Central memory CD8-positive, alpha-beta T cell (primary cell): ENCODE data around the gene CSH2.
"Not testable (repeated sequence)": the region's sequence is repeated elsewhere in the genome, so short reads cannot be mapped to it uniquely, and the experiment has no call there.

Experiments
- ATAC-seq: fragments of 150-1000 bp; cut with Tn5 transposase; replicated peaks from 2 replicates; pipeline ENCODE4 v1.10.0; 2022; ENCODE audit warnings: mild to moderate bottlenecking, moderate FRiP score, moderate number of reproducible peaks; ENCODE audit not compliant: poor library complexity, severe bottlenecking; ENCODE audit errors: extremely low read depth
- DNase-seq, 2 donors: peaks; one replicate each; pipeline ENCODE4 v3.0.0; 2021; ENCODE audit warnings: low spot score in 2 of 2
- H3K27ac Mint-ChIP-seq: one replicate; pipeline ENCODE4 v1.8.0; 2022; ENCODE audit warnings: low read depth, mild to moderate bottlenecking, moderate library complexity, mixed read lengths
- H3K27me3 Mint-ChIP-seq: one replicate; pipeline ENCODE4 v1.8.0; 2022; ENCODE audit warnings: mixed read lengths
- H3K36me3 Mint-ChIP-seq: one replicate; pipeline ENCODE4 v1.8.0; 2022; ENCODE audit warnings: mild to moderate bottlenecking, moderate library complexity, mixed read lengths; ENCODE audit not compliant: insufficient read depth
- H3K4me1 Mint-ChIP-seq: one replicate; pipeline ENCODE4 v1.8.0; 2022; ENCODE audit warnings: mixed read lengths
- H3K4me3 Mint-ChIP-seq: one replicate; pipeline ENCODE4 v1.8.0; 2022; ENCODE audit warnings: mild to moderate bottlenecking, moderate library complexity, mixed read lengths
- H3K9me3 Mint-ChIP-seq: one replicate; pipeline ENCODE4 v1.8.0; 2022; ENCODE audit warnings: mixed read lengths

CSH2 gene

DNA sequence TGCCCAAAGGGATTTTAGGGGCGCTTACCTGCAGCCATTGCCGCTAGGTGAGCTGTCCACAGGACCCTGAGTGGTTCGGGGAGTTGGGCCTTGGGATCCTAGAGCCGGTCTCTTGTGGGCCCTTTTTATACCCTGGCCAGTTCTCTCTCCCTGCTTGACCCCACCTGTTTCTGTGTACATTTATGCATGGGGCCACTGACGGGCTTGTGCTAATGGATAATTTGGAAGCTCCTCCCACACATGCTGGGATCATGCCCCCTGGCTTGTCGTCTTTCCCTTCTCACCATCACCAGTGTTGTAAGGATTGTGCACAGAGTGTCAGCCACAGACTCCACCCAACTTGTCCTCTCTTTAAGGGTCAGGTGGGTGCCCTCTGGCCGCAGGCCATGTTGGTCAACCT lies at the start of gene CSH2:
Gene CSH2, minus strand, starts transcription at position 101 of the 400 bp plus-strand sequence. Its CDS starts 63 bp downstream, at position 38.
- not testable (repeated sequence) for ATAC-seq, DNase-seq, H3K4me1 Mint-ChIP-seq, H3K27ac Mint-ChIP-seq, H3K27me3 Mint-ChIP-seq, H3K4me3 Mint-ChIP-seq, H3K36me3 Mint-ChIP-seq, H3K9me3 Mint-ChIP-seq

DNA sequence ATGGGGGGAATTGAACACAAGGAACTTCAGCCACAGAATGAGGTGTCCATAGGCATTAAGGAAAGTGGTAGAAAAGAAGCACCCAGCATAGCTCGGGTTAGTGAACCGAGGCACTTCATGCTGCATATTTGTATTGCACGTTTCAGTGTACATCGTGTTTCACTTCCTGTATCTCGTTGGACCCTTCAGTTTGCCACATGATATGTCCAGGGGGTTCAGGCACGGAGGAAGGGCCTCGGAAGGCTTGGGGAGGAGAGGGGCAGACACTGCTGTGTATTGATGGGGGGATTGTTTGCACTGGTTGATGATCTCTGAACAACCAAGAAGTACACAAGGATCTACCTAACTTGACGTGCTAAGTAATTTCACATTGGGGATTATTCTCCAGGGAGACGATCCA lies 48.9 kb upstream of the CSH2 start:
- not testable (repeated sequence) for H3K9me3 Mint-ChIP-seq, ATAC-seq, DNase-seq, H3K4me3 Mint-ChIP-seq, H3K27ac Mint-ChIP-seq, H3K4me1 Mint-ChIP-seq, H3K36me3 Mint-ChIP-seq
- peaks cover 11% of the 10 kb centered on the region for H3K27me3 Mint-ChIP-seq

DNA sequence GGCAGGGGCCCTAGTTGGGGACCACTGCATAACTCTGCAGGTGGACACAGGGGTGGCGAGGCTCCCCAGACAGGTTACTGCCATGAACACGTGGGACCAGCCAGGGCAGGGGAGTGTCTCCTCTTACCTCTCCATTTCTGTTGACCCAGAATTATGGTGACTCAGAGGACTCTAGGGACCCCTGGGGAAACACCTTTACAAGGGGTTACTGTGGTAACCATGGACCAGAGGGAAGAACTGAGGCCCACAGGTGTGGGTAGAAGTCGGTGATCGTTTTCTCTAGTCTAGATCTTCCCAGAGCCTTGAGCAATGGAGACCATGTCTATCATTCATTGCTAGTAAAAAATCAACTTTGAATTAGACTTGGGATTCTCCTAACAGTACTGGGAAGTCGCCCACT lies 47.3 kb upstream of the CSH2 start:
- not testable (repeated sequence) for DNase-seq, H3K36me3 Mint-ChIP-seq, H3K27ac Mint-ChIP-seq, H3K9me3 Mint-ChIP-seq, H3K4me1 Mint-ChIP-seq, ATAC-seq, H3K4me3 Mint-ChIP-seq
- peaks cover 11% of the 10 kb centered on the region for H3K27me3 Mint-ChIP-seq

DNA sequence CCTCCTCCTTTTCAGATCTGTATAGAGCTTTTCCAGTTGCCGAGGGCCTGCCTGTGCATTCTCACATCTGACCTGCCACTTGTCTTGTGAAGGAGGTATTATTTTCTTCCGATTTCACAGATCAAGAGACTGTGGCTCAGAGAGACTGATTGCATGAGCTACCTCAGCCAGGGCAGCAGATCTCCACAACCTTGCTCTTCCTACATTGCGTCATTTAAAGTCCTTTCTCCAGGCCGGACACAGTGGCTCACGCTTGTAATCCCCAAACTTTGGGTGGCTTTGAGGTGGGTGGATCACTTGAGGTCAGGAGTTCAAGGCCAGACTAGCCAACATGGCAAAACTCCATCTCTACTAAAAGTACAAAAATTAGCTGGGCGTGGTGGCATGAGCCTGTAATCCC lies 46.6 kb upstream of the CSH2 start:
- H3K9me3 Mint-ChIP-seq, DNase-seq, ATAC-seq, H3K4me1 Mint-ChIP-seq, H3K36me3 Mint-ChIP-seq, H3K27ac Mint-ChIP-seq, H3K4me3 Mint-ChIP-seq: not testable (repeated sequence)
- peaks cover 11% of the 10 kb centered on the region for H3K27me3 Mint-ChIP-seq

DNA sequence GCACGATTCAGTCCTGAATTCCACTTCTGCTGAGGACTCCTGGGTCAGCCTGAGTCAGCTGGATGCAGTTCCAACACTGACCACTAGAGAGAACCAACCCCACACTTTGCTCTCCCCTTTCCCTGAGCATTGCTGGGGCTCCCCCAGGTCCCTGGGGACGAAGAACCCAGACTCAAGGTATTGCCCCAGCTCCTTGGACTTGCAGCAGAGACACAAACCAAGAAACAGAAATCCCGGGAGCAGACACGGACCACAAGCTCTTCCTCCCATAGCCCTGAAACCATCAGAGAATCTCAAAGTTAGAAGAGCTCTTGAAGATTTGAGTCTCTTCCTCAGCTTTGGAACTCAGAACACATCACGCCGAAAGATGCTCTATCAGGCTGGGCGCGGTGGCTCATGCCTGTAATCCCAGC lies 45.8 kb upstream of the CSH2 start:
- Mint-ChIP-seq H3K27me3 (peaks cover 11% of the 10 kb centered on the region), H3K9me3 (no peaks in the 10 kb centered on the region), H3K27ac (no peak overlapping the region), H3K4me3 (no peak overlapping the region), H3K4me1 (peaks cover 7% of the 10 kb centered on the region), H3K36me3 (peaks cover 4% of the 10 kb centered on the region)
- ATAC-seq, result peak; percentile 84
- DNase-seq, result peak; percentile 64 to 71

DNA sequence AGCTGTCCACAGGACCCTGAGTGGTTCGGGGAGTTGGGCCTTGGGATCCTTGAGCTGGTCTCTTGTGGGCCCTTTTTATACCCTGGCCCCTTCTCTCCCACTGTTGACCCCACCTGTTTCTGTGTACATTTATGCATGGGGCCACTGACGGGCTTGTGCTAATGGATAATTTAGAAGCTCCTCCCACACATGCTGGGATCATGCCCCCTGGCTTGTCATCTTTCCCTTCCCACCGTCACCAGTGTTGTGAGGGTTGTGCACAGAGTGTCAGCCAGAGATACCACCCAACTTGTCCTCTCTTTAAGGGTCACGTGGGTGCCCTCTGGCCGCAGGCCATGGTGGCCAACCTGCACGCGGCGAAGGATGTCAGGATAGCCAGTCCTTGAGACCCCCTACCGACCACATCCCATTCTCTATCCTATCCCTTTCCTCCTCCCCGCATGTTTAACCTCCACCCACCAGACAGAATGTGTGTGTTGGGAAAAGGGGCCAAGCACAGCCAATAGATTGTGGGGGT lies 45.4 kb upstream of the CSH2 start, which contains the start of gene GH1:
Gene GH1, minus strand, starts transcription at position 51 of the 517 bp plus-strand sequence. CDS start 63 bp downstream, outside the sequence.
- not testable (repeated sequence) for H3K9me3 Mint-ChIP-seq, H3K4me1 Mint-ChIP-seq

DNA sequence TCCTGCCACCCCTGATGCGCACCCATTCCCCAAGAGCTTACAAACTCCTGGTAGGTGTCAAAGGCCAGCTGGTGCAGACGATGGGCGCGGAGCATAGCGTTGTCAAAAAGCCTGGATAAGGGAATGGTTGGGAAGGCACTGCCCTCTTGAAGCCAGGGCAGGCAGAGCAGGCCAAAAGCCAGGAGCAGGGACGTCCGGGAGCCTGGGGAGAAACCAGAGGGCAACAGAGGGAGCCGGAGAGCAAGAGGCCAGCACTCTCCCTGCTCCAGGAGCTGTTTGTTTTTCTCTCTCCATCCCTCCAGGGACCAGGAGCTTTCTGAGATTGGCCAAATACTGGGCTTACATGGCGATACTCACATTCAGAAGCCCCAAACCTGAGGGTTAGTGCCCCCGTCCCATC lies 44.8 kb upstream of the CSH2 start:
- peaks cover 7% of the 10 kb centered on the region for H3K4me1 Mint-ChIP-seq
- H3K27ac Mint-ChIP-seq, result no peak overlapping the region
- peaks cover 11% of the 10 kb centered on the region for H3K27me3 Mint-ChIP-seq
- H3K9me3 Mint-ChIP-seq, result no peaks in the 10 kb centered on the region
- H3K4me3 Mint-ChIP-seq, result no peak overlapping the region
- ATAC-seq (no peak), DNase-seq (no peak)
- H3K36me3 Mint-ChIP-seq, result peaks cover 5% of the 10 kb centered on the region

More for the DNA sequence above, 45.4 kb upstream of the CSH2 start, which contains the start of gene GH1:
- H3K27me3 Mint-ChIP-seq, result peaks cover 11% of the 10 kb centered on the region
- H3K27ac Mint-ChIP-seq, H3K4me3 Mint-ChIP-seq, H3K36me3 Mint-ChIP-seq, DNase-seq, ATAC-seq: not testable (repeated sequence)

DNA sequence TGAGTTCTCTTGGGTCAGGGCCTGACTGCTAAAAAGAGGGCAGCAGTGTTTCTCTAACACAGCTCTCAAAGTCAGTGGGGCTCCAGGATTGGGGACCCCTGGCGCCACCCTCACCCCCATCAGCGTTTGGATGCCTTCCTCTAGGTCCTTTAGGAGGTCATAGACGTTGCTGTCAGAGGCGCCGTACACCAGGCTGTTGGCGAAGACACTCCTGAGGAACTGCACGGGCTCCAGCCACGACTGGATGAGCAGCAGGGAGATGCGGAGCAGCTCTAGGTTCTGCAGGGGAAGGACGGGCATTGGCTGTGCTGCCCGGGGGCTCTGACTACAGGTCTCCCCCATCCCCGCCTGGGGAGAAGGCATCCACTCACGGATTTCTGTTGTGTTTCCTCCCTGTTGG lies 44.2 kb upstream of the CSH2 start:
- H3K27ac Mint-ChIP-seq, result no peak overlapping the region
- H3K27me3 Mint-ChIP-seq, result peaks cover 11% of the 10 kb centered on the region
- DNase-seq, result no peak
- no peaks in the 10 kb centered on the region for H3K9me3 Mint-ChIP-seq
- ATAC-seq, result no peak
- H3K4me1 Mint-ChIP-seq, result peaks cover 7% of the 10 kb centered on the region
- H3K36me3 Mint-ChIP-seq, result peaks cover 5% of the 10 kb centered on the region
- H3K4me3 Mint-ChIP-seq, result no peak overlapping the region

DNA sequence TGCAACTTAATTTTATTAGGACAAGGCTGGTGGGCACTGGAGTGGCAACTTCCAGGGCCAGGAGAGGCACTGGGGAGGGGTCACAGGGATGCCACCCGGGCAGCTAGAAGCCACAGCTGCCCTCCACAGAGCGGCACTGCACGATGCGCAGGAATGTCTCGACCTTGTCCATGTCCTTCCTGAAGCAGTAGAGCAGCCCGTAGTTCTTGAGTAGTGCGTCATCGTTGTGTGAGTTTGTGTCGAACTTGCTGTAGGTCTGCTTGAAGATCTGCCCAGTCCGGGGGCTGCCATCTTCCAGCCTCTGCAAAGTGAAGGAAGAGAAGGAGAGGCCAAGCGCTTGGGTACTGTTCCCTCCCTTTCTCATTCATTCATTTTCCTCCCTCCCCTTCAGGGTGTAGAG lies 43.7 kb upstream of the CSH2 start:
- H3K27ac Mint-ChIP-seq, ATAC-seq, H3K4me3 Mint-ChIP-seq: not testable (repeated sequence)

DNA sequence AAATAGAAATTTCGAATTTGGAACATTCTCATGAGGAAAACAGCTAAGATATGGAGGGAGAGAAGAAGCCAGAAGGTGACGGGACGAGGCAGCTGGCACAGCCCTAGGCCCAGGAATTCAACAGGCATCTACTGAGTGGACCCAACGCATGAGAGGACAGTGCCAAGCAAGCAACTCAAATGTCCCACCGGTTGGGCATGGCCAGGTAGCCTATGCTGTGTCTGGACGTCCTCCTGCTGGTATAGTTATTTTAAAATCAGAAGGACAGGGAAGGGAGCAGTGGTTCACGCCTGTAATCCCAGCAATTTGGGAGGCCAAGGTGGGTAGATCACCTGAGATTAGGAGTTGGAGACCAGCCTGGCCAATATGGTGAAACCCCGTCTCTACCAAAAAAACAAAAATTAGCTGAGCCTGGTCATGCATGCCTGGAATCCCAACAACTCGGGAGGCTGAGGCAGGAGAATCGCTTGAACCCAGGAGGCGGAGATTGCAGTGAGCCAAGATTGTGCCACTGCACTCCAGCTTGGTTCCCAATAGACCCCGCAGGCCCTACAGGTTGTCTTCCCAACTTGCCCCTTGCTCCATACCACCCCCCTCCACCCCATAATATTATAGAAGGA lies 43.2 kb upstream of the CSH2 start:
- Mint-ChIP-seq H3K36me3 (peaks cover 5% of the 10 kb centered on the region), H3K9me3 (no peaks in the 10 kb centered on the region), H3K4me1 (peaks cover 8% of the 10 kb centered on the region), H3K27ac (no peak overlapping the region), H3K4me3 (no peak overlapping the region), H3K27me3 (peaks cover 11% of the 10 kb centered on the region)
- DNase-seq (no peak), ATAC-seq (no peak)

More for the DNA sequence above, 43.7 kb upstream of the CSH2 start:
- H3K9me3 Mint-ChIP-seq, H3K4me1 Mint-ChIP-seq, DNase-seq, H3K36me3 Mint-ChIP-seq: not testable (repeated sequence)
- peaks cover 11% of the 10 kb centered on the region for H3K27me3 Mint-ChIP-seq

DNA sequence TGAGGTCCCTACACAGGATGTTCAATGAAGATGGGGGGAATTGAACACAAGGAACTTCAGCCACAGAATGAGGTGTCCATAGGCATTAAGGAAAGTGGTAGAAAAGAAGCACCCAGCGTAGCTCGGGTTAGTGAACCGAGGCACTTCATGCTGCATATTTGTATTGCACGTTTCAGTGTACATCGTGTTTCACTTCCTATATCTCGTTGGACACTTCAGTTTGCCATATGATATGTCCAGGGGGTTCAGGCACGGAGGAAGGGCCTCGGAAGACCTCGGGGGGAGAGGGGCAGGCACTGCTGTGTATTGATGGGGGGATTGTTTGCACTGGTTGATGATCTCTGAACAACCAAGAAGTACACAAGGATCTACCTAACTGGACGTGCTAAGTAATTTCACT lies 42.3 kb upstream of the CSH2 start:
- not testable (repeated sequence) for H3K27ac Mint-ChIP-seq, H3K9me3 Mint-ChIP-seq

DNA sequence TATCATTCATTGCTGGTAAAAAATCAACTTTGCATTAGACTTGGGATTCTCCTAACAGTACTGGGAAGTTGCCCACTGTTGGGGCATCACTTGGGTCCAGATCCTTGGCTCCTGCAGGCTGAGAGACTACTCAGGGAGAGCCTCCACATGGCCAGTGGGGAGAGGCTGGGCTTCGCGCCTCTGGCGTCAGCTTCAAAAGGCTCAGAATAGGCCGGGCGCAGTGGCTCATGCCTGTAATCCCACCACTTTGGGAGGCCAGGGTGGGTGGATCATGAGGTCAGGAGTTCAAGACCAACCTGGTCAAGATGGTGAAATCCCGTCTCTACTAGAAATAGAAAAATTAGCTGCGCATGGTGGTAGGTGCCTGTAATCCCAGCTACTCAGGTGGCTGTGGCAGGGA lies 41.0 kb upstream of the CSH2 start:
- Mint-ChIP-seq H3K9me3 (no peaks in the 10 kb centered on the region), H3K4me1 (peaks cover 11% of the 10 kb centered on the region), H3K4me3 (no peak overlapping the region), H3K27ac (no peak overlapping the region), H3K27me3 (peaks cover 8% of the 10 kb centered on the region), H3K36me3 (peaks cover 5% of the 10 kb centered on the region)
- no peak for ATAC-seq
- DNase-seq, result no peak

More for the DNA sequence above, 42.3 kb upstream of the CSH2 start:
- DNase-seq, H3K4me3 Mint-ChIP-seq, ATAC-seq, H3K36me3 Mint-ChIP-seq: not testable (repeated sequence)
- peaks cover 11% of the 10 kb centered on the region for H3K27me3 Mint-ChIP-seq
- peaks cover 12% of the 10 kb centered on the region for H3K4me1 Mint-ChIP-seq

DNA sequence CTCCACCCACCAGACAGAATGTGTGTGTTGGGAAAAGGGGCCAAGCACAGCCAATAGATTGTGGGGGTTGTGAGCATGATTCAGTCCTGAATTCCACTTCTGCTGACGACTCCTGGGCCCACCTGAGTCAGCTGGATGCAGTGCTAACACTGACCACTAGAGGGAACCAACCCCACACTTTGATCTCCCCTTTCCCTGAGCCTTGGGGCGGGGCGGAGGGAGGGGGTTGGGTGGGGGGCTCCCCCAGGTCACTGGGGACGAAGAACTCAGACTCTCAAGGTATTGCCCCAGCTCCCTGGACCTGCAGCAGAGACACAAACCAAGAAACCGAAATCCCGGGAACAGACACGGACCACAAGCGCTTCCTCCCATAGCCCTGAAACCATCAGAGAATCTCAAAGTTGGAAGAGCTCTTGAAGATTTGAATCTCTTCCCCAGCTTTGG lies 38.2 kb upstream of the CSH2 start:
- Mint-ChIP-seq H3K4me3 (no peak overlapping the region), H3K27ac (no peak overlapping the region), H3K4me1 (peaks cover 5% of the 10 kb centered on the region), H3K36me3 (peaks cover 2% of the 10 kb centered on the region), H3K27me3 (no peaks in the 10 kb centered on the region), H3K9me3 (no peaks in the 10 kb centered on the region)
- peak; percentile 45 to 58 for DNase-seq
- no peak for ATAC-seq
